Testis (tissue), 3 donors: Measurements from ENCODE around the gene CNKSR1. TPM values are rescaled to one million over a fixed set of nuclear protein-coding genes. Genes with fewer than 3 reads are reported as not detected.
A peak's percentile ranks its signal among the peaks of the same experiment; 100 is the strongest.

Source experiments
- DNase-seq: peaks from one replicate; pipeline ENCODE4 v3.0.0-alpha.2; 2019
- H3K27ac ChIP-seq, 2 donors: fragments of 200-600 bp; sonication (generic); one replicate each; pipeline ENCODE4 v1.5.1; 2019
- H3K27me3 ChIP-seq: fragments of 200-600 bp; sonication (generic); one replicate; pipeline ENCODE4 v1.5.1; 2019
- H3K36me3 ChIP-seq: fragments of 200-600 bp; sonication (generic); one replicate; pipeline ENCODE4 v1.5.1; 2017; ENCODE audit warnings: low read depth; ENCODE audit errors: missing control alignments
- H3K4me1 ChIP-seq: fragments of 200-600 bp; sonication (generic); one replicate; pipeline ENCODE4 v1.5.1; 2019
- H3K4me3 ChIP-seq, 2 donors: fragments of 200-600 bp; sonication (generic); one replicate each; pipeline ENCODE4 v1.5.1; 2017 to 2019
- H3K9me3 ChIP-seq: fragments of 200-600 bp; sonication (generic); one replicate; pipeline ENCODE4 v1.5.1; 2017
- CTCF ChIP-seq, 3 experiments: fragments of 450-650 bp in 2 of 3; fragments of 200-600 bp in 1 of 3; sonication (generic) in 1 of 3; IDR thresholded peaks; one replicate each; pipeline ENCODE4 v1.5.1; 2016 to 2019; ENCODE audit warnings: antibody characterized with exemption in 3 of 3, mild to moderate bottlenecking in 2 of 3, moderate library complexity in 1 of 3
- POLR2A ChIP-seq: fragments of 450-650 bp; IDR thresholded peaks from one replicate; pipeline ENCODE4 v1.6.1; 2017; ENCODE audit warnings: antibody characterized with exemption, mild to moderate bottlenecking, moderate library complexity
- WGBS, 2 donors: methylation state at CpG; one replicate each; pipeline ENCODE4 v1.1.5; 2018; 5-methylcytosine and 5-hydroxymethylcytosine counted together
- intact Hi-C: fragments of 100-400 bp; cut with DNase I; formaldehyde crosslinking; loops from one replicate; pipeline ENCODE4 v1.15.1; 2023; ENCODE audit warnings: low total_unique reads
- polyA plus RNA-seq: library from polyadenylated mRNA; stranded (reverse); fragments of 350-450 nt; fragmentation: Illumina TruSeq; extraction: RNeasy Lipid Tissue Mini Kit (QIAGEN cat#74804); gene quantifications from one replicate; pipeline ENCODE4 v1.2.3, GENCODE V29; 2014; ENCODE audit warnings: low read depth, low replicate concordance; ENCODE audit not compliant: insufficient read depth
- total RNA-seq, 2 donors: library from RNA; depleted of rRNA; stranded (reverse); fragments of >200 nt; gene quantifications; one replicate each; pipeline ENCODE4 v1.2.3, GENCODE V29; 2016

Gene CNKSR1
- total and polyA plus RNA-seq, 3 donors from 2014 or later = 2.7 to 9.6 (median 7.6) TPM

DNA sequence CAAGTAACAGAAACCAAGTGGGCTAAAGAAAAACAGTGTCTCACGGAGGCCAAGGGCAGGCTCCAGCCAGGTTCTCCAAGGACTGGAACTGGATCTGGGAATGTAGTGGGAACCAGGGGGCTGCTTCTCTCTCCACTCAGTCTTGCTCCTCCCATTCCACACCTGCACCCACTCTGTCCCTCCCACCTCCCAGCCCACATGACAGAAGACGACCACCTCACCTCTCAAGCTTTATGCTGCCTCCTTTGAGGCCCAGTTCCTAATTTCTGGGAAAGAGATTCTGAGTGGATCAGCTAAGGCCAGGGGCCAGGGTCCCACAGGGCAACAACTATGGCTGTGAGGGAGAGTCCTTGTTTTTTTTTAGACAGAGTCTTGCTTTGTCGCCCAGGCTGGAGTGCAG lies 38.0 kb downstream of the CNKSR1 start:
- Histone ChIP-seq H3K27me3 (no peaks in the 10 kb centered on the region), H3K4me3 (no peak overlapping the region), H3K9me3 (no peaks in the 10 kb centered on the region), H3K36me3 (no peaks in the 10 kb centered on the region), H3K27ac (no peak overlapping the region), H3K4me1 (no peaks in the 10 kb centered on the region)
- intact Hi-C loops = no loop called here
- WGBS, 2 donors = 53 to 54% methylated on average over 3 of the region's 3 CpGs
- no peak for TF ChIP-seq POLR2A
- no peak for TF ChIP-seq CTCF (IDR thresholded peaks at IDR 0.05)
- no peak for DNase-seq

- intact Hi-C loops = no loop called here
- TF ChIP-seq POLR2A (no peak), CTCF (IDR thresholded peaks at IDR 0.05) (no peak)
- WGBS, 2 donors = 73 to 77% methylated on average over 9 to 11 of the region's 11 CpGs
- no peak for DNase-seq
- no peaks in the 10 kb centered on the region for H3K4me1 ChIP-seq
- H3K4me3 ChIP-seq = no peak overlapping the region
- no peaks in the 10 kb centered on the region for H3K36me3 ChIP-seq
- H3K27ac ChIP-seq = no peak overlapping the region
- no peaks in the 10 kb centered on the region for H3K9me3 ChIP-seq
- no peaks in the 10 kb centered on the region for H3K27me3 ChIP-seq
These were observed 41.7 kb downstream of the CNKSR1 start for GRCh38 chr1:26218906-26219494.

- no peaks in the 10 kb centered on the region for H3K9me3 ChIP-seq
- H3K36me3 ChIP-seq = no peaks in the 10 kb centered on the region
- H3K27ac ChIP-seq = no peak overlapping the region
- TF ChIP-seq POLR2A (no peak), CTCF (IDR thresholded peaks at IDR 0.05) (no peak)
- no peak for DNase-seq
- intact Hi-C loops = no loop called here
- no peaks in the 10 kb centered on the region for H3K27me3 ChIP-seq
- WGBS, 2 donors = 76 to 84% methylated on average over 24 to 27 of the region's 27 CpGs
- no peak overlapping the region for H3K4me3 ChIP-seq
- H3K4me1 ChIP-seq = peaks cover under 1% of the 10 kb centered on the region
These were observed 43.1 kb downstream of the CNKSR1 start for GRCh38 chr1:26220199-26220912.

- DNase-seq = no peak
- TF ChIP-seq CTCF (IDR thresholded peaks at IDR 0.05) = no peak
- peaks cover 5% of the 10 kb centered on the region for H3K4me1 ChIP-seq
- H3K4me3 ChIP-seq = no peak overlapping the region
- no peak overlapping the region for H3K27ac ChIP-seq
- 86% methylated on average over 2 of the region's 2 CpGs for WGBS, 2 donors
- intact Hi-C loops = no loop called here
- no peaks in the 10 kb centered on the region for H3K9me3 ChIP-seq
- no peaks in the 10 kb centered on the region for H3K27me3 ChIP-seq
- no peaks in the 10 kb centered on the region for H3K36me3 ChIP-seq
These were observed 43.8 kb downstream of the CNKSR1 start for GRCh38 chr1:26221094-26221493.

DNA sequence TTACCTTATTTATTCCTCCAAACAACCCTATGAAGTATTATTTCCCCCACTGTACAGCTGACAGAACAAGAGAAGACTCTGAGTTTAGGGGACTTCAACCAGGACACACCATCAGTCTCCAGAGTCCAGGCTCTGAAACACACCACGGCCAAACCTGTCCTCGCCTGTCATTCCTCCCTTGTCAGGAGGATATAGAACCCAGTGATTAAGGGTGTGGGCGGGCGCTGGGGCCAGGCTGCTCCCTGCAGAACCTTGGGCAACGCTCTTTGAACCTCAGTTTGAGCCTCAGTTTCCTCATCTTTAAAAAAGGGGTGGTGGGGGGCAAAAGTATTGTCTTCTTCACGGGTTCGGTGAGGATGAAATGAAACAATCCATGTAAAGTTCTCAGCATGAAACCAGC lies 47.3 kb downstream of the CNKSR1 start:
- H3K9me3 ChIP-seq = no peaks in the 10 kb centered on the region
- intact Hi-C loops = no loop called here
- no peaks in the 10 kb centered on the region for H3K27me3 ChIP-seq
- H3K4me3 ChIP-seq = peak overlapping the region in 1 of 2 donors; percentile 62
- no peak for DNase-seq
- peaks cover 5% of the 10 kb centered on the region for H3K4me1 ChIP-seq
- no peak overlapping the region for H3K27ac ChIP-seq
- no peaks in the 10 kb centered on the region for H3K36me3 ChIP-seq
- 57 to 61% methylated on average over 7 of the region's 7 CpGs for WGBS, 2 donors
- TF ChIP-seq POLR2A = no peak
- TF ChIP-seq CTCF (IDR thresholded peaks at IDR 0.05) = no peak
